Astrocyte (in vitro differentiated cells and primary cell): ENCODE results near the gene ASB6.

Experiments
- EZH2 ChIP-seq: IDR thresholded peaks from 2 replicates; pipeline ENCODE4 v1.6.1; 2012; ENCODE audit warnings: mild to moderate bottlenecking, low read length, inconsistent platforms; ENCODE audit not compliant: insufficient read depth
- TF ChIP-seq, protein P1 (sequence below): IDR thresholded peaks from 2 replicates; pipeline ENCODE4 v1.5.1; 2011; ENCODE audit warnings: low read depth, mild to moderate bottlenecking, inconsistent platforms, low read length, moderate library complexity; ENCODE audit not compliant: insufficient read depth

DNA sequence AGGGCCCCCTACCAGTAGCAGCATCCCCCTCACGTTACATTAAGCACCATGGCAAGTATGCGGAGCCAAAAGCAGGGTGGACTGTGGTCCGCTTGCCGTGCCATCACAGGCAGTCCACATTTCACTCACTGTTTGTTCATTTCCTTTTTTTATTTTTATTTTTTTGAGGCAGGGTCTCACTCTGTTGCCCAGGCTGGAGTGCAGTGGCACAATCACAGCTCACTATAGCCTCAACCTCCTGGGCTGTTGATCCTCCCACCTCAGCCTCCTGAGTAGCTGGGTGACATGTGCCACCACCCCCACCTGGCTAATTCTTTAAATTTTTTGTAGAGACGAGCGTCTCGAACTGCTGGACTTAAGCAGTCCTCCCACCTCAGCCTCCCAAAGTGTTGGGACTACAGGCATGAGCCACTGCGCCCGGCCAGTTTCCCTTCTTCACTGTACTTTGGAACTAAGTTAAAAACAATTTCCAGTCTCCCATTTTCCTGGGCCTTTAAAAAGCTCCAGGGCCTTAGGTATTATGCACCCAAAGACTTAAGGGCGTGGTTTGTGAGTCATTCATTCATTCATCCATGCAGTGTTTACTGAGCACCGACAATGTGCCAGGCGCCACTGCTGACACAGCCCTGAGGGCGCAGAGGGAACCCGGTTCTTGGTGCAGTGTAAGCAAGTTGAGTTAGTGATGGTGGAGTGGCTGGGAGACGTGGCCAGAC lies 43.4 kb upstream of the ASB6 start:
- TF ChIP-seq, protein P1, sequence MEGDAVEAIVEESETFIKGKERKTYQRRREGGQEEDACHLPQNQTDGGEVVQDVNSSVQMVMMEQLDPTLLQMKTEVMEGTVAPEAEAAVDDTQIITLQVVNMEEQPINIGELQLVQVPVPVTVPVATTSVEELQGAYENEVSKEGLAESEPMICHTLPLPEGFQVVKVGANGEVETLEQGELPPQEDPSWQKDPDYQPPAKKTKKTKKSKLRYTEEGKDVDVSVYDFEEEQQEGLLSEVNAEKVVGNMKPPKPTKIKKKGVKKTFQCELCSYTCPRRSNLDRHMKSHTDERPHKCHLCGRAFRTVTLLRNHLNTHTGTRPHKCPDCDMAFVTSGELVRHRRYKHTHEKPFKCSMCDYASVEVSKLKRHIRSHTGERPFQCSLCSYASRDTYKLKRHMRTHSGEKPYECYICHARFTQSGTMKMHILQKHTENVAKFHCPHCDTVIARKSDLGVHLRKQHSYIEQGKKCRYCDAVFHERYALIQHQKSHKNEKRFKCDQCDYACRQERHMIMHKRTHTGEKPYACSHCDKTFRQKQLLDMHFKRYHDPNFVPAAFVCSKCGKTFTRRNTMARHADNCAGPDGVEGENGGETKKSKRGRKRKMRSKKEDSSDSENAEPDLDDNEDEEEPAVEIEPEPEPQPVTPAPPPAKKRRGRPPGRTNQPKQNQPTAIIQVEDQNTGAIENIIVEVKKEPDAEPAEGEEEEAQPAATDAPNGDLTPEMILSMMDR = no peak
- TF ChIP-seq EZH2 = no peak
